Stomach (tissue), 9 donors: Measurements from ENCODE around the gene TBXAS1. TPM values are rescaled to one million over a fixed set of nuclear protein-coding genes. Genes with fewer than 3 reads are reported as not detected.

Experiments
- DNase-seq, 2 donors: peaks; one replicate each; pipeline versions ENCODE4 v3.0.0 to v3.0.0-alpha.2; 2013 to 2019
- H3K27ac ChIP-seq, 5 donors: fragments of 200-600 bp in 4 of 5; sonication (generic) in 4 of 5; one replicate each; pipeline ENCODE4 v1.5.1; 2013 to 2019; ENCODE audit warnings: mild to moderate bottlenecking in 1 of 5, moderate library complexity in 1 of 5
- H3K27me3 ChIP-seq, 3 donors: fragments of 200-600 bp; sonication (generic); one replicate each; pipeline ENCODE4 v1.5.1; 2017 to 2019; ENCODE audit warnings: mixed run types in 1 of 3
- H3K36me3 ChIP-seq, 4 donors: fragments of 200-600 bp; sonication (generic); 1 replicate in 3 of 4; 2 replicates in 1 of 4; pipeline ENCODE4 v1.5.1; 2016 to 2019
- H3K4me1 ChIP-seq, 4 donors: fragments of 200-600 bp; sonication (generic); one replicate each; pipeline ENCODE4 v1.5.1; 2016 to 2019
- H3K4me3 ChIP-seq, 4 donors: fragments of 200-600 bp; sonication (generic) in 3 of 4; one replicate each; pipeline ENCODE4 v1.5.1; 2016 to 2019; ENCODE audit warnings: mild to moderate bottlenecking in 1 of 4
- H3K9me3 ChIP-seq, 4 donors: fragments of 200-600 bp; sonication (generic); one replicate each; pipeline ENCODE4 v1.5.1; 2016 to 2019
- CTCF ChIP-seq, 7 experiments: fragments of 450-650 bp in 4 of 7; fragments of 200-600 bp in 3 of 7; sonication (generic) in 3 of 7; IDR thresholded peaks; one replicate each; pipeline ENCODE4 v1.5.1; 2016 to 2019; ENCODE audit warnings: antibody characterized with exemption in 7 of 7, control low read depth in 2 of 7, mild to moderate bottlenecking in 1 of 7
- EP300 ChIP-seq: sonication (generic); formaldehyde crosslinking; IDR thresholded peaks from one replicate; pipeline ENCODE4 v1.6.1; 2017; ENCODE audit warnings: antibody characterized with exemption
- POLR2A ChIP-seq, 4 donors: fragments of 450-650 bp; IDR thresholded peaks; one replicate each; pipeline ENCODE4 v1.6.1; 2016; ENCODE audit warnings: antibody characterized with exemption in 4 of 4, control low read depth in 2 of 4, mild to moderate bottlenecking in 1 of 4, moderate library complexity in 1 of 4
- POLR2AphosphoS5 ChIP-seq, 3 donors: sonication (generic); formaldehyde crosslinking; IDR thresholded peaks; one replicate each; pipeline ENCODE4 v1.6.1; 2016; ENCODE audit warnings: antibody characterized with exemption in 3 of 3
- WGBS, 5 donors: extraction: QIAGEN DNeasy Blood & Tissue Kit in 3 of 5; methylation state at CpG; one replicate each; pipeline versions ENCODE4 v1.1.5 to v1.1.7; 2013 to 2018; 5-methylcytosine and 5-hydroxymethylcytosine counted together
- intact Hi-C: fragments of 100-400 bp; cut with DNase I; formaldehyde crosslinking; loops from one replicate; pipeline ENCODE4 v1.15.1; 2023; ENCODE audit warnings: low total_unique reads
- polyA plus RNA-seq, 3 donors: library from polyadenylated mRNA; stranded (reverse); fragments of 200-250 nt; gene quantifications; one replicate each; pipeline ENCODE4 v1.2.3, GENCODE V29; 2013
- total RNA-seq, 5 donors: library from RNA; depleted of rRNA; stranded (reverse); fragments of >200 nt; gene quantifications; one replicate each; pipeline versions ENCODE4 v1.1.0 to v1.2.3, GENCODE V29; 2014 to 2016
- donor health status: healthy with polysubstance abuse.
- donor health status: Bipolar disorder and iron deficiency.
- donor health status: healthy.

The TBXAS1 gene
- total and polyA plus RNA-seq, 8 donors, result 1.4 to 92.8 (median 15.1) TPM

DNA sequence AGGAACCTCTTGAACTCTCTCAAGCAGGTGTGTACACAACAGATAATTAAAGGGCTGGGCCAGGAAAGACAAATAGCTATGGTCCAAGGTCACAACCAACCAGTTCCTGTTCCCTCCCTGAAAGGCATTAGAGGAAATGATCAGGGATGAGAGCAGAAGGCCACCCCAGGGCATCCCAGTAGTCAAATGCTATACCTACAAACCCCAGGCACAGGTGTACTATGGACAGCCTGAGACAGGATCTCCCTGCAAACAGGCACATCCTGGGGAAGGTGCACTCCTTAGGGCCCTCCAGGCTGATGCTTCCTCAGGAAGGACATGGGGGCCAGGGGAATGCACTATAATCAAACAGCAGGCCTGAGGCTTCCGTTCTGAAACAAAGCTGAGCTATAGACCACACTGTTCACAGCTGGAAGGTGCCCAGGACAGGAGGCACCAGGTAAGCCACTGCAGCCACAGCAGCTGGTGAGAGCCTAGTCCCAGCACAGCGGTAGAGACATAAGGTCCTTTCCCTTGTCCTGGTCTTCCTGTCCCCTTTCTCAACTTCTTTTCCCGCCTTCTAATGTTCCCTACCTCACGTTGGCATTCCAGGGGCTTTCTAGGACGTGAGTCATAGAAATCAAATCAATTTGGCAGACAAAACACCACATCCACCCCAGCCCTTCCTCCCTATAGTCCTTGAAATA, 220.4 kb downstream of the TBXAS1 start:
- H3K4me1 ChIP-seq, result peaks cover 0 to 21% (median 14%) of the 10 kb centered on the region in 4 donors
- H3K4me3 ChIP-seq, result no peak overlapping the region
- no peaks in the 10 kb centered on the region for H3K27me3 ChIP-seq
- peaks cover 0 to 55% (median 37%) of the 10 kb centered on the region in 4 donors for H3K36me3 ChIP-seq
- H3K9me3 ChIP-seq, result no peaks in the 10 kb centered on the region
- intact Hi-C loops, result no loop called here
- peak in 1 of 2 donors; percentile 40 for DNase-seq
- TF ChIP-seq EP300, result no peak
- no peak for TF ChIP-seq CTCF (IDR thresholded peaks at IDR 0.05)
- TF ChIP-seq POLR2AphosphoS5 (IDR thresholded peaks at IDR 0.05), result no peak
- TF ChIP-seq POLR2A (IDR thresholded peaks at IDR 0.05), result no peak
- 67 to 79% (median 75%) methylated on average over 5 of the region's 5 CpGs for WGBS, 5 donors
- peak overlapping the region in 2 of 5 donors; percentile 3 to 47 for H3K27ac ChIP-seq

DNA sequence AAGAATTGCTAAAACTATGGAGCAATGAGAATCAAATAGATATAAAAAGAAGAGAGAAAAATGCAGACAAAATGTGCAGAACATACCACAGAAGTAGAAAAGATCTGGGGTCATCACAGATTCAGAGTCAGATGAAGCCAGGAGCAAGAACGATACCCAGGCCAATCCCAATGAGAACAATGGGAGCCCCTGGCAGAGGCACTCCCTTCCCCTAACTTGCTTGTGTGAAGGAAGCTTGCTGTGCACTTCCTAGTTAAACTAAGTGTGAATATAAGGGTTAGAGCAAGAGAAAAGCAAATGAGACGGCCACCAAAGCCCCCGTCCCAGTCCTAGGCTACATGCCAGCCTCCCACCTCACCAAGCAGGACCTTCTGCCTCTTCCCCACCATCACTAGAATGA, 221.0 kb downstream of the TBXAS1 start:
- intact Hi-C loops, result no loop called here
- peaks cover 0 to 23% (median 15%) of the 10 kb centered on the region in 4 donors for H3K4me1 ChIP-seq
- no peak for TF ChIP-seq CTCF (IDR thresholded peaks at IDR 0.05)
- no peak overlapping the region for H3K4me3 ChIP-seq
- no peaks in the 10 kb centered on the region for H3K9me3 ChIP-seq
- no peak for DNase-seq
- WGBS, 5 donors, result 83 to 91% (median 88%) methylated on average over 3 of the region's 3 CpGs
- no peaks in the 10 kb centered on the region for H3K27me3 ChIP-seq
- H3K27ac ChIP-seq, result no peak overlapping the region
- H3K36me3 ChIP-seq, result peaks cover 0 to 55% (median 31%) of the 10 kb centered on the region in 4 donors

- intact Hi-C loops, result no loop called here
- no peak for DNase-seq
- Histone ChIP-seq H3K4me1 (peaks cover 0 to 23% (median 11%) of the 10 kb centered on the region in 4 donors), H3K4me3 (no peak overlapping the region), H3K27me3 (no peaks in the 10 kb centered on the region), H3K36me3 (peaks cover 6 to 48% (median 27%) of the 10 kb centered on the region in 4 donors), H3K9me3 (no peaks in the 10 kb centered on the region), H3K27ac (no peak overlapping the region)
- TF ChIP-seq POLR2A (IDR thresholded peaks at IDR 0.05), result no peak
- TF ChIP-seq CTCF (IDR thresholded peaks at IDR 0.05), result no peak
- no peak for TF ChIP-seq EP300
- TF ChIP-seq POLR2AphosphoS5 (IDR thresholded peaks at IDR 0.05), result no peak
Observed at GRCh38 chr7:140051820-140052219, 222.8 kb downstream of the TBXAS1 start.

GRCh38 chr7:140053812-140054539, 224.9 kb downstream of the TBXAS1 start:
- H3K4me1 ChIP-seq, result peaks cover 3 to 29% (median 15%) of the 10 kb centered on the region in 4 donors
- peaks cover 9 to 42% (median 29%) of the 10 kb centered on the region in 4 donors for H3K36me3 ChIP-seq
- H3K27me3 ChIP-seq, result no peaks in the 10 kb centered on the region
- TF ChIP-seq EP300, result no peak
- TF ChIP-seq POLR2AphosphoS5 (IDR thresholded peaks at IDR 0.05), result no peak
- no peak for TF ChIP-seq POLR2A (IDR thresholded peaks at IDR 0.05)
- no peak for TF ChIP-seq CTCF (IDR thresholded peaks at IDR 0.05)
- DNase-seq, result no peak
- H3K9me3 ChIP-seq, result no peaks in the 10 kb centered on the region
- WGBS, 5 donors, result 35 to 56% (median 45%) methylated on average over 3 of the region's 3 CpGs
- intact Hi-C loops, result no loop called here
- H3K4me3 ChIP-seq, result no peak overlapping the region
- no peak overlapping the region for H3K27ac ChIP-seq
